Natural killer cell treated with Interleukin-12 subunit alpha and Interleukin-12 subunit beta and Interleukin-15 and Interleukin-18, amount 100 ng/mL, for 72 hours (primary cell): ENCODE results near the gene BTNL2. TPM values are rescaled to one million over a fixed set of nuclear protein-coding genes. Genes with fewer than 3 reads are reported as not detected.
"Not testable (repeated sequence)": the region's sequence is repeated elsewhere in the genome, so short reads cannot be mapped to it uniquely, and the experiment has no call there.

Experiments
- ATAC-seq, 2 donors: fragments of 150-1000 bp; cut with Tn5 transposase in 1 of 2; sonication (Bioruptor Pico), chemical (Tn5 transposase) in 1 of 2; 2 replicates each; pipeline ENCODE4 v1.10.0; 2021
- DNase-seq: peaks from one replicate; pipeline ENCODE4 v3.0.0; 2022; ENCODE audit warnings: low spot score
- H3K27ac Mint-ChIP-seq, 2 donors: 1 replicate in 1 of 2; 2 replicates in 1 of 2; pipeline ENCODE4 v1.8.0; 2022; ENCODE audit warnings: mixed read lengths in 2 of 2, mild to moderate bottlenecking in 1 of 2, moderate library complexity in 1 of 2
- H3K27me3 Mint-ChIP-seq, 2 donors: 1 replicate in 1 of 2; 2 replicates in 1 of 2; pipeline ENCODE4 v1.8.0; 2022; ENCODE audit warnings: mixed read lengths in 2 of 2
- H3K36me3 Mint-ChIP-seq: one replicate; pipeline ENCODE4 v1.8.0; 2022; ENCODE audit warnings: mixed read lengths
- H3K4me1 Mint-ChIP-seq, 2 donors: 1 replicate in 1 of 2; 2 replicates in 1 of 2; pipeline ENCODE4 v1.8.0; 2022; ENCODE audit warnings: low read depth in 2 of 2, mixed read lengths in 2 of 2, mild to moderate bottlenecking in 1 of 2
- H3K4me3 Mint-ChIP-seq: one replicate; pipeline ENCODE4 v1.8.0; 2022; ENCODE audit warnings: mixed read lengths
- H3K9me3 Mint-ChIP-seq: 2 replicates; pipeline ENCODE4 v1.8.0; 2022; ENCODE audit warnings: mixed read lengths
- total RNA-seq, 2 donors: library from RNA; stranded (reverse); gene quantifications; one replicate each; pipeline ENCODE4 v1.2.3, GENCODE V29; 2022

BTNL2 gene
- total RNA-seq, 2 donors from 2014 or later, result not detected

- no peaks in the 10 kb centered on the region for H3K9me3 Mint-ChIP-seq
- H3K4me3 Mint-ChIP-seq, result no peak within 1 kb of the TSS
- no peak for ATAC-seq
- peaks cover 16 to 24% of the 10 kb centered on the region in 2 donors for H3K27me3 Mint-ChIP-seq
- H3K27ac Mint-ChIP-seq, result no peak within 1 kb of the TSS
- H3K36me3 Mint-ChIP-seq, result no peaks in the 10 kb centered on the region
- H3K4me1 Mint-ChIP-seq, result no peaks in the 10 kb centered on the region
- no peak for DNase-seq
Observed at GRCh38 chr6:32371803-32372202, 35.2 kb downstream of the BTNL2 start, which contains the start of gene TSBP1. TSBP1 (minus strand) TSS chr6:32371903; CDS start chr6:32371706, 197 bp downstream.

GRCh38 chr6:32371229-32371628 lies 35.8 kb downstream of the BTNL2 start:
- H3K4me3 Mint-ChIP-seq, result no peak overlapping the region
- no peak overlapping the region for H3K27ac Mint-ChIP-seq
- no peaks in the 10 kb centered on the region for H3K36me3 Mint-ChIP-seq
- ATAC-seq (no peak), DNase-seq (no peak)
- H3K9me3 Mint-ChIP-seq, result no peaks in the 10 kb centered on the region
- peaks cover 10 to 21% of the 10 kb centered on the region in 2 donors for H3K27me3 Mint-ChIP-seq
- no peaks in the 10 kb centered on the region for H3K4me1 Mint-ChIP-seq

GRCh38 chr6:32370505-32370904 lies 36.5 kb downstream of the BTNL2 start:
- H3K36me3 Mint-ChIP-seq, result no peaks in the 10 kb centered on the region

GRCh38 chr6:32369660-32370059 lies 37.3 kb downstream of the BTNL2 start:
- H3K9me3 Mint-ChIP-seq, result no peaks in the 10 kb centered on the region
- peak in 1 of 2 donors; percentile 67 for ATAC-seq
- peaks cover 17 to 27% of the 10 kb centered on the region in 2 donors for H3K27me3 Mint-ChIP-seq

More at GRCh38 chr6:32370505-32370904, 36.5 kb downstream of the BTNL2 start:
- DNase-seq (no peak), ATAC-seq (no peak)
- Mint-ChIP-seq H3K4me1 (no peaks in the 10 kb centered on the region), H3K9me3 (no peaks in the 10 kb centered on the region), H3K27me3 (peaks cover 10 to 22% of the 10 kb centered on the region in 2 donors), H3K4me3 (no peak overlapping the region), H3K27ac (no peak overlapping the region)

GRCh38 chr6:32367644-32368043 lies 39.3 kb downstream of the BTNL2 start:
- DNase-seq (no peak), ATAC-seq (no peak)
- Mint-ChIP-seq H3K4me1 (no peaks in the 10 kb centered on the region), H3K9me3 (no peaks in the 10 kb centered on the region), H3K27ac (no peak overlapping the region), H3K27me3 (peaks cover 30 to 34% of the 10 kb centered on the region in 2 donors), H3K4me3 (no peak overlapping the region), H3K36me3 (no peaks in the 10 kb centered on the region)

More at GRCh38 chr6:32369660-32370059, 37.3 kb downstream of the BTNL2 start:
- Mint-ChIP-seq H3K36me3 (no peaks in the 10 kb centered on the region), H3K27ac (no peak overlapping the region), H3K4me3 (no peak overlapping the region), H3K4me1 (no peaks in the 10 kb centered on the region)
- DNase-seq, result no peak

GRCh38 chr6:32359225-32359624 lies 47.8 kb downstream of the BTNL2 start:
- H3K4me1 Mint-ChIP-seq, H3K9me3 Mint-ChIP-seq, H3K4me3 Mint-ChIP-seq, DNase-seq, ATAC-seq, H3K36me3 Mint-ChIP-seq, H3K27ac Mint-ChIP-seq: not testable (repeated sequence)
- H3K27me3 Mint-ChIP-seq, result peaks cover 9 to 14% of the 10 kb centered on the region in 2 donors

- not testable (repeated sequence) for DNase-seq, H3K9me3 Mint-ChIP-seq, H3K27ac Mint-ChIP-seq, H3K4me1 Mint-ChIP-seq, ATAC-seq, H3K36me3 Mint-ChIP-seq, H3K4me3 Mint-ChIP-seq
- peaks cover 9 to 14% of the 10 kb centered on the region in 2 donors for H3K27me3 Mint-ChIP-seq
Observed at GRCh38 chr6:32358548-32358947, 48.4 kb downstream of the BTNL2 start.

GRCh38 chr6:32355018-32355417 lies 52.0 kb downstream of the BTNL2 start:
- ATAC-seq (no peak), DNase-seq (no peak)
- Mint-ChIP-seq H3K27ac (no peak overlapping the region), H3K4me1 (no peaks in the 10 kb centered on the region), H3K4me3 (no peak overlapping the region), H3K36me3 (no peaks in the 10 kb centered on the region), H3K9me3 (no peaks in the 10 kb centered on the region), H3K27me3 (peaks cover 8 to 19% of the 10 kb centered on the region in 2 donors)

- no peak overlapping the region for H3K27ac Mint-ChIP-seq
- no peaks in the 10 kb centered on the region for H3K4me1 Mint-ChIP-seq
- no peak for ATAC-seq
- no peaks in the 10 kb centered on the region for H3K9me3 Mint-ChIP-seq
- peaks cover 16 to 34% of the 10 kb centered on the region in 2 donors for H3K27me3 Mint-ChIP-seq
- no peak for DNase-seq
- H3K36me3 Mint-ChIP-seq, result no peaks in the 10 kb centered on the region
- H3K4me3 Mint-ChIP-seq, result no peak overlapping the region
Observed at GRCh38 chr6:32353348-32353747, 53.6 kb downstream of the BTNL2 start.

Other genes with a start within 250 kb of the BTNL2 start
- gene EGFL8, start 242.6 kb downstream of the BTNL2 start, total RNA-seq, result 10 to 100 TPM in 1 of 2 donors, 1 to 10 TPM in 1; 8.3 to 15.0 TPM
- 10 to 100 TPM; 39.2 to 43.0 TPM for gene AGPAT1, start 231.1 kb downstream of the BTNL2 start, total RNA-seq
- gene RNF5, start 228.8 kb downstream of the BTNL2 start, total RNA-seq, result 10 to 100 TPM; 41.0 to 53.3 TPM
- 10 to 100 TPM; 15.0 to 29.7 TPM for gene AGER, start 222.9 kb downstream of the BTNL2 start, total RNA-seq
- 10 to 100 TPM; 64.1 to 89.4 TPM for gene PBX2, start 217.0 kb downstream of the BTNL2 start, total RNA-seq
- gene GPSM3, start 214.5 kb downstream of the BTNL2 start, total RNA-seq, result 100 to 1,000 TPM; 131 to 143 TPM
- 1 to 10 TPM; 1.4 TPM for gene NOTCH4, start 183.1 kb downstream of the BTNL2 start, total RNA-seq
- gene TSBP1, start 35.3 kb downstream of the BTNL2 start, total RNA-seq, result not detected
- 100 to 1,000 TPM in 1 of 2 donors, 10 to 100 TPM in 1; 28.4 to 184 TPM for gene HLA-DRA, start 32.7 kb upstream of the BTNL2 start, total RNA-seq
- 10 to 100 TPM; 15.9 to 53.6 TPM for gene HLA-DRB5, start 123.1 kb upstream of the BTNL2 start, total RNA-seq
- 100 to 1,000 TPM in 1 of 2 donors, 10 to 100 TPM in 1; 69.9 to 117 TPM for gene HLA-DRB1, start 182.7 kb upstream of the BTNL2 start, total RNA-seq
- 10 to 100 TPM in 1 of 2 donors, 1 to 10 TPM in 1; 7.8 to 92.0 TPM for gene HLA-DQA1, start 230.2 kb upstream of the BTNL2 start, total RNA-seq